Gastroesophageal sphincter (tissue), 4 donors: ENCODE measurements around the gene CCDC121. TPM values are rescaled to one million over a fixed set of nuclear protein-coding genes. Genes with fewer than 3 reads are reported as not detected.

Experiments used
- ATAC-seq: fragments of 150-250 bp; one replicate; pipeline ENCODE4 v1.9.1; 2016; ENCODE audit warnings: mild to moderate bottlenecking, moderate library complexity
- H3K27ac ChIP-seq, 4 donors: fragments of 200-600 bp; sonication (generic) in 3 of 4; 1 replicate in 3 of 4; 2 replicates in 1 of 4; pipeline ENCODE4 v1.5.1; 2016 to 2019
- H3K27me3 ChIP-seq: fragments of 200-600 bp; sonication (generic); one replicate; pipeline ENCODE4 v1.5.1; 2019
- H3K36me3 ChIP-seq, 2 donors: fragments of 200-600 bp; sonication (generic); one replicate each; pipeline ENCODE4 v1.5.1; 2019; ENCODE audit warnings: control low read depth in 1 of 2
- H3K4me1 ChIP-seq, 3 donors: fragments of 200-600 bp; sonication (generic); 1 replicate in 2 of 3; 2 replicates in 1 of 3; pipeline ENCODE4 v1.5.1; 2016 to 2019; ENCODE audit warnings: control low read depth in 2 of 3
- H3K4me3 ChIP-seq, 2 donors: fragments of 200-600 bp; sonication (generic); one replicate each; pipeline ENCODE4 v1.5.1; 2019; ENCODE audit warnings: mild to moderate bottlenecking in 1 of 2, moderate library complexity in 1 of 2
- H3K9me3 ChIP-seq, 3 donors: fragments of 200-600 bp; sonication (generic); one replicate each; pipeline ENCODE4 v1.5.1; 2017 to 2019; ENCODE audit warnings: control low read depth in 2 of 3
- EP300 ChIP-seq: sonication (generic); formaldehyde crosslinking; IDR thresholded peaks from one replicate; pipeline ENCODE4 v1.6.1; 2017; ENCODE audit warnings: antibody characterized with exemption, mild to moderate bottlenecking
- POLR2A ChIP-seq, 2 donors: fragments of 450-650 bp; IDR thresholded peaks; one replicate each; pipeline ENCODE4 v1.6.1; 2017; ENCODE audit warnings: antibody characterized with exemption in 2 of 2, mild to moderate bottlenecking in 2 of 2, moderate library complexity in 1 of 2
- POLR2AphosphoS5 ChIP-seq: sonication (generic); formaldehyde crosslinking; IDR thresholded peaks from one replicate; pipeline ENCODE4 v1.6.1; 2017; ENCODE audit warnings: antibody characterized with exemption
- WGBS, 2 donors: methylation state at CpG; one replicate each; pipeline ENCODE4 v1.1.5; 2018; ENCODE audit warnings: low coverage in 1 of 2; 5-methylcytosine and 5-hydroxymethylcytosine counted together
- total RNA-seq, 4 donors: library from RNA; depleted of rRNA; stranded (reverse); fragments of >200 nt; gene quantifications; one replicate each; pipeline ENCODE4 v1.1.0, GENCODE V29; 2016
- TF ChIP-seq, protein P1 (sequence below), 4 experiments: fragments of 200-600 bp in 2 of 4; fragments of 450-650 bp in 2 of 4; sonication (generic) in 1 of 4; IDR thresholded peaks; one replicate each; pipeline ENCODE4 v1.5.1; 2017 to 2019; ENCODE audit warnings: antibody characterized with exemption in 4 of 4, mild to moderate bottlenecking in 2 of 4, moderate library complexity in 2 of 4

The CCDC121 gene
- total RNA-seq, 4 donors from 2014 or later: 3.1 to 14.0 (median 5.0) TPM

GRCh38 chr2:27655155-27655951, 26.5 kb upstream of the CCDC121 start:
- no peaks in the 10 kb centered on the region for H3K9me3 ChIP-seq
- 58 to 60% methylated on average over 3 to 4 of the region's 7 CpGs for WGBS, 2 donors
- no peak for TF ChIP-seq POLR2AphosphoS5
- TF ChIP-seq POLR2A (IDR thresholded peaks at IDR 0.05): no peak
- TF ChIP-seq, protein P1, sequence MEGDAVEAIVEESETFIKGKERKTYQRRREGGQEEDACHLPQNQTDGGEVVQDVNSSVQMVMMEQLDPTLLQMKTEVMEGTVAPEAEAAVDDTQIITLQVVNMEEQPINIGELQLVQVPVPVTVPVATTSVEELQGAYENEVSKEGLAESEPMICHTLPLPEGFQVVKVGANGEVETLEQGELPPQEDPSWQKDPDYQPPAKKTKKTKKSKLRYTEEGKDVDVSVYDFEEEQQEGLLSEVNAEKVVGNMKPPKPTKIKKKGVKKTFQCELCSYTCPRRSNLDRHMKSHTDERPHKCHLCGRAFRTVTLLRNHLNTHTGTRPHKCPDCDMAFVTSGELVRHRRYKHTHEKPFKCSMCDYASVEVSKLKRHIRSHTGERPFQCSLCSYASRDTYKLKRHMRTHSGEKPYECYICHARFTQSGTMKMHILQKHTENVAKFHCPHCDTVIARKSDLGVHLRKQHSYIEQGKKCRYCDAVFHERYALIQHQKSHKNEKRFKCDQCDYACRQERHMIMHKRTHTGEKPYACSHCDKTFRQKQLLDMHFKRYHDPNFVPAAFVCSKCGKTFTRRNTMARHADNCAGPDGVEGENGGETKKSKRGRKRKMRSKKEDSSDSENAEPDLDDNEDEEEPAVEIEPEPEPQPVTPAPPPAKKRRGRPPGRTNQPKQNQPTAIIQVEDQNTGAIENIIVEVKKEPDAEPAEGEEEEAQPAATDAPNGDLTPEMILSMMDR (IDR thresholded peaks at IDR 0.05): no peak
- no peak for TF ChIP-seq EP300
- no peak for ATAC-seq
- H3K36me3 ChIP-seq: peaks cover 12 to 97% of the 10 kb centered on the region in 2 donors
- peaks cover 0 to 12% (median 0%) of the 10 kb centered on the region in 3 donors for H3K4me1 ChIP-seq
- no peak overlapping the region for H3K27ac ChIP-seq
- no peaks in the 10 kb centered on the region for H3K27me3 ChIP-seq
- H3K4me3 ChIP-seq: no peak overlapping the region

DNA sequence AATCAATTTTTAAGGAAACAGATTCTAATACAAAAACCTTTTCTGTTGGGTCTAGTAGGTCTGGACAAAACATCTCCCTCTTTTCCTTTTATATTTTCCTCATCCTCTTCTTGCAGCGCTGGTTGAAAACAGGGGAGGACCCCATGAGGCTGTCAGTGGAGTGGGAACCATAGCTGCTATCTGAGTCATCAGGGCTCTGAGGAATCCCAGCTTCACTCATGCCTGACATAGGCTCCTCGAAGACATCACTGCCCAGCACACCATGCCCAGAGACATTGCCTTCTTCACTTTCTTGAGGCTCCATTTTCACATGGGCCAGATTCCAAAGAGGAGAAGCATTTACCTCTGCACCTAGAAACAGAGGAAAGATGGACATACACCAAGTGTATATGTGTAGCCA, 24.6 kb upstream of the CCDC121 start:
- peaks cover 12 to 98% of the 10 kb centered on the region in 2 donors for H3K36me3 ChIP-seq
- H3K9me3 ChIP-seq: no peaks in the 10 kb centered on the region
- WGBS, 2 donors: 77% methylated on average over 2 of the region's 2 CpGs; no CpG with 5 or more reads in 1 of the 2 donors
- ATAC-seq: no peak
- TF ChIP-seq POLR2AphosphoS5 (no peak), EP300 (no peak)
- peaks cover 0 to 6% (median 0%) of the 10 kb centered on the region in 3 donors for H3K4me1 ChIP-seq
- H3K27ac ChIP-seq: no peak overlapping the region
- no peak overlapping the region for H3K4me3 ChIP-seq
- H3K27me3 ChIP-seq: no peaks in the 10 kb centered on the region

DNA sequence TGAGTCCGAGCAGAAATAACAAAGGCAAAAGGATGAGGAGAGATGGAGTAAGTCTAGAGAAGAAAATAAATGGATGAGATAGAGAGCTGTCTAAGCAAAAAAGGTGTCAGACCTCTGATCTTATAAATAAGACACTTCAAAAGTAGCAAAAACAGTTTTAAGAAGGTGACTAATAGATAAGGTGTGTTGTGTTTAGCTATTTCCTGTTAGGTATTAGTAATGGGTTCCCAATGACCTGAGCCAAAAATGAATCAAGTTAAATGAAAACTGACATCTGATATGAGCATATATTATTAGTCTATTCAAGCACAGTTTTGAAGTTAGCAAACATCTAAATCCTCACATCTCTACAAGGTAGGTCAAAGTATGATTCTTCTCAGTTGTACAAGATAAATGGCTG, 24.0 kb upstream of the CCDC121 start:
- Histone ChIP-seq H3K27ac (no peak overlapping the region), H3K9me3 (no peaks in the 10 kb centered on the region), H3K4me3 (no peak overlapping the region), H3K4me1 (peaks cover 0 to 6% (median 0%) of the 10 kb centered on the region in 3 donors), H3K36me3 (peaks cover 12 to 100% of the 10 kb centered on the region in 2 donors), H3K27me3 (no peaks in the 10 kb centered on the region)
- no peak for ATAC-seq
- TF ChIP-seq POLR2A (IDR thresholded peaks at IDR 0.05) (no peak), EP300 (no peak)
- 92 to 100% methylated on average over 1 of the region's 1 CpG for WGBS, 2 donors

DNA sequence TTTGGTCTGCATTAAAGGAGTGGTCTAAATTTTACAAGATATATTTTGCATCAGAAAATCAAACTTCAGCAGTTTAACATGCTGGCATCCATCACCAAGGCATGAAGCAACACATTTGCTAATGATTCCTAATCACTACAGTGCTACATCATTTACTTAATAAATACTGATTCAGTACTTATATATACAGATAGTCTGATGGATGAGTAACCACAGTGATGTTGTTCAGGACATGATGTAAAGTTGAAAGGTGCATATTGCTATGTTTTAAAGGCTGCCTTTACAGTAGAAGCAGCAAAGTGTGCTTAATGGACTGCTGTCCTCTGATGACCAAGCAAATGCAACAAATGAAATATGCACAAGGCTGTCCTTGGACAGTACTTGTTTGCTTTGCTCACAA, 23.5 kb upstream of the CCDC121 start:
- Histone ChIP-seq H3K36me3 (peaks cover 12 to 100% of the 10 kb centered on the region in 2 donors), H3K27ac (no peak overlapping the region)
- TF ChIP-seq, protein P1 (IDR thresholded peaks at IDR 0.05): no peak
- TF ChIP-seq POLR2A (IDR thresholded peaks at IDR 0.05): no peak
- no peak for TF ChIP-seq POLR2AphosphoS5
- no peak for TF ChIP-seq EP300

DNA sequence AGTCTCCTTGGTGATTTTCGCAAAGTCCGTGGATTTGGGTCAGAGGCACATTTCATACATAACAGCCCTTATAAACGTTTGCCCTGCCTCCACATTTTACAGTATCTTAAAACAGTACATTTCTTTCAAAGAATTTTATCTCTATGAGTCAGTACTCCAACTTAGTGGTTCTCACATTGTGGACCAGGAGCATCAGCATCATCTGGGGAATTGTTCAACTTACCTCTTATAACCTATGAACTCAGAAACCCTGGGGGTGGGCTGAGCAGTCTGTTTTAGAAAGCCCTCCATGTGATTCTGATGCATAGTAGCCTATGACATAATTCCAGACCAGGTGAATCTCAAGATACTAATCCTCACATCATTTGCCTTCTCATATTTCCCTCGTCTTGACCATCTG, 22.2 kb upstream of the CCDC121 start:
- Histone ChIP-seq H3K36me3 (peaks cover 12 to 100% of the 10 kb centered on the region in 2 donors), H3K27me3 (no peaks in the 10 kb centered on the region), H3K4me1 (peaks cover 0 to 6% (median 0%) of the 10 kb centered on the region in 3 donors), H3K27ac (no peak overlapping the region), H3K9me3 (no peaks in the 10 kb centered on the region), H3K4me3 (no peak overlapping the region)
- TF ChIP-seq, protein P1 (IDR thresholded peaks at IDR 0.05): no peak
- TF ChIP-seq POLR2A (IDR thresholded peaks at IDR 0.05) (no peak), EP300 (no peak), POLR2AphosphoS5 (no peak)
- no peak for ATAC-seq
- WGBS, 2 donors: 69 to 74% methylated on average over 4 of the region's 4 CpGs

More for the DNA sequence above, 23.5 kb upstream of the CCDC121 start:
- no peak for ATAC-seq
- H3K9me3 ChIP-seq: no peaks in the 10 kb centered on the region
- H3K4me3 ChIP-seq: no peak overlapping the region
- no peaks in the 10 kb centered on the region for H3K27me3 ChIP-seq
- peaks cover 0 to 6% (median 0%) of the 10 kb centered on the region in 3 donors for H3K4me1 ChIP-seq

- Histone ChIP-seq H3K27ac (no peak overlapping the region), H3K27me3 (no peaks in the 10 kb centered on the region), H3K4me3 (no peak overlapping the region), H3K9me3 (no peaks in the 10 kb centered on the region), H3K4me1 (no peaks in the 10 kb centered on the region), H3K36me3 (peaks cover 3 to 99% of the 10 kb centered on the region in 2 donors)
- 89% methylated on average over 4 of the region's 4 CpGs; no CpG with 5 or more reads in 1 of the 2 donors for WGBS, 2 donors
- ATAC-seq: no peak
- TF ChIP-seq POLR2A (IDR thresholded peaks at IDR 0.05) (no peak), POLR2AphosphoS5 (no peak), EP300 (no peak)
- TF ChIP-seq, protein P1 (IDR thresholded peaks at IDR 0.05): no peak
Measured at GRCh38 chr2:27647737-27648136, 18.9 kb upstream of the CCDC121 start.
